Stimulated activated CD4-positive, alpha-beta T cell treated with anti-CD3 and anti-CD28 coated beads, Interleukin-1b, Interleukin-23, amount 100 ng/mL, for 24 hours (primary cell): ENCODE data around the gene ERP27.

ENCODE experiments used
- DNase-seq, 4 experiments: peaks; one replicate each; pipeline ENCODE4 v3.0.0-alpha.2; 2020; ENCODE audit warnings: low read depth in 4 of 4, low spot score in 1 of 4

ERP27 gene

GRCh38 chr12:14871886-14872285 lies 66.5 kb downstream of the ERP27 start:
- no peak for DNase-seq

DNA sequence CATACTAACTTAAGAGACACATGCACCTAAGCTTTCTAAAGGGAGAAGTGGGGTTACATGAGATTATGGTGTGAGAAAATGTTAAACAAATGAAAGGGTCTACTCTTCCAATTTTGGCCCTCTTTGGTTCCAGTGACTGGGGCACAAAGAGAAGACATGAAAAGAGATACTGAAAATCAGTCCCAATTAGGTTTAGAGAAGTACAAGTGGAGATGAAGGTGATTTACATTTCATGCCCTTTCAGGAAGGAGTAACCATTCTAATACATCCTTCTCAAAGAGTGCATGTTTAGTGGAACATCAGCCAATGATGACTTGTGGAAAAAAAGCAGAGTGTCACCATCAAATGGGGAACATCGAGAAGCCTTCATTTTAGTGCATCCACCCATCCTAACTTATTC lies 67.1 kb downstream of the ERP27 start:
- DNase-seq, result no peak

DNA sequence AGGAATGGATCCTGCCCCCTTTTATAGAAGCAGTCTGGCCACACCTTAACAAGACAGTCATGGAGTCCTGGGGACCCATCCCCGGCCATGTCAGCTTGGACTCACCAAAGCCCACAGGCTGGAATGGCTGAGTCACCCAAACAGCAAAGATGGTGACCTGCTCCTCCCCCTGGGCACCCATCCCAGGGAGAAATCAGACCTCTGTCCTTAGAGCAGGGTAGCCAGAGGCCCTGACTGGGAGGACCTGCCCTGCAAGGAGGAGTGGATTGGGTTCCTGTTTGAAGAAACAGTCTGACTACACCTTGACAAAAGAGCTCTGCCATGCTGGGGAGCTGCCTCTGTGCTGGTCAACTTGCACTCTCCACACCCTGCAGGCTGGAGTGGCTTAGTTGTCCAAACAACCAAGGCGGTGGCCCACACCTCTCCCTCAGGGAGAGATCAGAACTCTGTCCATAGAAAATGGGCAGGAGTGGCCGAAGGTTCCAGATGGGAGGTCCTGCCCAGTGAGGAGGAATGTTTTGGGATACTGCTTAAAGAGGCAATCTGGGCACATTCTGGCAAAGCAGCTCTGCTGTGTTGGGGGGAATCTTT lies 69.3 kb downstream of the ERP27 start:
- DNase-seq, result no peak
